ENCODE data around the gene TRAPPC3.
"Not testable (repeated sequence)": the region's sequence is repeated elsewhere in the genome, so short reads cannot be mapped to it uniquely, and the experiment has no call there.

The TRAPPC3 gene

GRCh38 chr1:36149237-36149972 is at the start of gene TRAPPC3:
Gene TRAPPC3 (minus strand): TSS chr1:36149486. CDS start chr1:36149378, 108 bp downstream.
- peak; percentile 100 for DNase-seq

DNA sequence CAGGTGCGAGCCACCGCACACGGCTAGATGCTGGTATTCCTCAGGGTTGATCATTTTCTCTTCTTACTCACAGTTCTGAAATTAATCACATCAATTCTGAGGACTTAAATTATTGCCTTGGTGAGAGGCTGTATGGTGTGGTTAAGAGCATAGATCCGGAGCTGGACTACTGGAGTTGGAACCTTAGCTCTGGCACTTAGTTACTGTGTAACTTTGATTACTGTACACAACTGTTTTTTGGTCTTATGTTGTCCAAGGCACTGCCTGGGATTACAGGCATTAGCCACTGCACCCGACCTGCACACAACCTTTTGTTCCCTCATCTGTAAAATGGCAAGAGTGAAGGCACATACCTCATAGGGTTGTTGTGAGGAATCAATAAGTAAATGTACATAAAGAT is 49.4 kb upstream of the TRAPPC3 start:
- no peak for DNase-seq

GRCh38 chr1:36196805-36197204 is 47.5 kb upstream of the TRAPPC3 start:
- DNase-seq = not testable (repeated sequence)

GRCh38 chr1:36187800-36188593 is 38.7 kb upstream of the TRAPPC3 start:
- DNase-seq = peak; percentile 94

GRCh38 chr1:36183309-36183856 is 34.1 kb upstream of the TRAPPC3 start:
- no peak for DNase-seq

DNA sequence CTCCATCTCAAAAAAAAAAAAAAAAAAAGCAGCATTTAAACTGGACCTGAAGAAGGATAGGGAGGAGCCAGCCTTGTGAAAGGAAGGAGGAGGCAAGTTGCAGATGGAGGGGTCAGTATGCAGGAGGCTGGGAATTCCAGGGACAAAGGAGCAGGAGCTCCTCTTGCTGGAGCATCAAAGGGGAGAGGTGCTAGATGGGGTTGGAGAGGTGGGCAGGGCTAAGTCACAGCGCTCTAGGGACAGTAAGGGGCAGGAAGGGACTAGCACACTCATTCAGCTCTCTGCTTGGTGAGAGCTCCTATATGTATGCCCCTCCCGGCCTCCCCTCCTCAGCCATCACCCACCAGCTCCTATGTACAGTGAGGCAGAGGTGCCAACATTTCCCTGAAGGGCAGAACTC is 33.4 kb upstream of the TRAPPC3 start:
- no peak for DNase-seq

- no peak for DNase-seq
Measured at GRCh38 chr1:36179220-36179600, 29.9 kb upstream of the TRAPPC3 start.

- no peak for DNase-seq
Measured at GRCh38 chr1:36178471-36179219, 29.4 kb upstream of the TRAPPC3 start.

DNA sequence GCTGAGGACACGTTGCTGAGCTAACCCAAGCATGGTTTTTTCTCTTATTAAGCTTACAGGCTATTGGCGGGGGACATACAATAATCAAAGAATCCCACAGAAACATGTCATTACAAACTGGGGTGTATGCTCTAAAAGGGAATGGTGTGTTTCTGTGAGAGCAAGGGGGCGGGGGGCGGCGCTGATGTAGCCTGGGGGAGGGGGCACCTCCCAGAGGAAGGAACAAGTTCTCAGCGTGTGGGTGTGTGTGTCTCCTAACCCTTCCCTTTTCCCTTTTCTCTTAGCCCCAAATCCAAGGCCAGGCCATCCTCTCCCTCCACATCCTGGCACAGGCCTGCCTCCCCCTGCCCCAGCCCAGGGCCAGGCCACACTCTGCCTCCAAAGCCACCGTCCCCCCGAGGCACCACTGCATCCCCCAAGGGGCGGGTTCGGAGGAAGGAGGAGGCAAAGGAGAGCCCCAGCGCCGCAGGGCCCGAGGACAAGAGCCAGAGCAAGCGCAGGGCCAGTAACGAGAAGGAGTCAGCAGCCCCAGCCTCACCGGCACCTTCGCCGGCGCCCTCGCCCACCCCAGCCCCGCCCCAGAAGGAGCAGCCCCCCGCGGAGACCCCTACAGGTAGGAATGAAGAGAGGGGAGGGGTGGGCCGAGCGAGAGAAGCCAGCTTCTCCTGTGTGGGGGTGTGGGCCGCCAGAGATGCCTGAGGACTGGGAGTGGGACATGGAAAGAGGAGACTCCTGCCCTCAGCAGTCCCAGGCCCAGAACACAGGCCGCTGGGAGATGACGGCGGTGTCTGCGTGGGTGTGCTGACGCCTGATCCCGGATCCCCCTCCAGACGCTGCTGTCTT is 28.5 kb upstream of the TRAPPC3 start:
- DNase-seq = no peak

- DNase-seq = no peak
Measured at GRCh38 chr1:36176106-36176949, 27.0 kb upstream of the TRAPPC3 start.

DNA sequence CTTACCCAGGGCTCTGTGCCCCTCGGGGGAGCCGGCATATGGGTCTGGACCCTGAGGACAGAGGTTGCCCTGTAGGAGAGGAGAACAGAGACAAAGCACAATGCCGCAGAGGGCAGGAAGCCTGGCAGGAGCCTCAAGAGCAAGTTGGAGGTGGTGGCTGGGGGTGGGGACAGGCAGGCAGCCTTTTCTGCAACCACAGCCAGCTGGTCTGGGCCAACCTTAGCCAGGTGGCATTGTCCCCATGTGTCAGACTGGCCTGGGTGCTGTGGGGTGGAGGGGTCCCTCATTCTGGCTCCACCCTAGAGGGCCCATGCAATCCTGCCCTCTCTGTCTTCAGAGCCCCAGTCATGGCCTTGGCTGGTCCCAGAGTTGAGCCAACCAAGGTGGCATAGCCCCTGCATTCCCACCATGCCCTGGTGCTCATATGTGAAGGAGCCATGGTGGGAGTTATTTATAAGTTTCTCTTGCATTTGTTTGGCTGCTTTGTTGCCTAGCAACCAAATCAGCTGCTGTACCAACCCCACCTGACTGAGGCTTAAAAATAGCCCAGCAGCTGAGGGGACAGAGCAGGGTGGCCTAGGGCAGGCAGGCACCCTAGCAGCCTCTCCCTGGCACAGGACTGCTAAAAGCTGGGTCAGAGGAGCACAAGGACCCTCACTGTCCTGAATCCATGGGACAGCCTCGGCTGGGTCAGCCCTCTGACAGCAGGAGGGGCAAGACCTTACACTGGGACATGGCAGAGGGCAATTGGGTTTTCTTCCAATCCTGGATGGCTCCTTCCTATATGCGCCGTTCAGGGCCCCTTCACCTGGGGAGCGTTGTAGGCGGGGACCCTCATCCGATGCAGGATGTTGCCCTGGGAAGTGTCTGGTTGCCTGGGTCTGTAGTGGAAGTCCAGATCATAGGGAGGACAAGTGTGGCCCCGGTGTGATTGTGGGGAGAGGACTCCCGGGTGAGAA is 26.1 kb upstream of the TRAPPC3 start:
- DNase-seq = no peak

- no peak for DNase-seq
Measured at GRCh38 chr1:36174713-36175112, 25.4 kb upstream of the TRAPPC3 start.

DNA sequence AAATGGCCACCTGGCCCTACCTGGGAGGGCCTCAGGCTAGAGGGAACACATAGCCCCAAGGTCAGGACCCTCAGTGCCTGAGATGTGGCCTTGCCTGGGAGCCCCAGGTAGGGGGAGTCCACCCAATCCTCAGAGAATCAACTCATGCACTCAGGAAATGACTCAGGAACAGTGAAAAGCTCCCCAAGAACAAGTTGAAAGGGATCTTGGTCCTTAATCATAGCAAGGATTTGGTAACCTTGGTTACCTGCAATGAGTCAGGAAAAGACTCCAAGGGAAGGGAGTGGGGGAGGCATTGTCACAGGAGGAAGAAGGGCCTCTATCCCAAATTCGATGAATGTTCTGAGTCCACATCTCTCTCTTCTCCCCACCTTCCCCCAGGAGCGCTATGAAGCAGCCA is 23.7 kb upstream of the TRAPPC3 start:
- peak; percentile 70 for DNase-seq

GRCh38 chr1:36172017-36172747 is 22.9 kb upstream of the TRAPPC3 start:
- DNase-seq = no peak

- DNase-seq = no peak
Measured at GRCh38 chr1:36170643-36171412, 21.5 kb upstream of the TRAPPC3 start.

- DNase-seq = no peak
Measured at GRCh38 chr1:36168514-36168913, 19.2 kb upstream of the TRAPPC3 start.

DNA sequence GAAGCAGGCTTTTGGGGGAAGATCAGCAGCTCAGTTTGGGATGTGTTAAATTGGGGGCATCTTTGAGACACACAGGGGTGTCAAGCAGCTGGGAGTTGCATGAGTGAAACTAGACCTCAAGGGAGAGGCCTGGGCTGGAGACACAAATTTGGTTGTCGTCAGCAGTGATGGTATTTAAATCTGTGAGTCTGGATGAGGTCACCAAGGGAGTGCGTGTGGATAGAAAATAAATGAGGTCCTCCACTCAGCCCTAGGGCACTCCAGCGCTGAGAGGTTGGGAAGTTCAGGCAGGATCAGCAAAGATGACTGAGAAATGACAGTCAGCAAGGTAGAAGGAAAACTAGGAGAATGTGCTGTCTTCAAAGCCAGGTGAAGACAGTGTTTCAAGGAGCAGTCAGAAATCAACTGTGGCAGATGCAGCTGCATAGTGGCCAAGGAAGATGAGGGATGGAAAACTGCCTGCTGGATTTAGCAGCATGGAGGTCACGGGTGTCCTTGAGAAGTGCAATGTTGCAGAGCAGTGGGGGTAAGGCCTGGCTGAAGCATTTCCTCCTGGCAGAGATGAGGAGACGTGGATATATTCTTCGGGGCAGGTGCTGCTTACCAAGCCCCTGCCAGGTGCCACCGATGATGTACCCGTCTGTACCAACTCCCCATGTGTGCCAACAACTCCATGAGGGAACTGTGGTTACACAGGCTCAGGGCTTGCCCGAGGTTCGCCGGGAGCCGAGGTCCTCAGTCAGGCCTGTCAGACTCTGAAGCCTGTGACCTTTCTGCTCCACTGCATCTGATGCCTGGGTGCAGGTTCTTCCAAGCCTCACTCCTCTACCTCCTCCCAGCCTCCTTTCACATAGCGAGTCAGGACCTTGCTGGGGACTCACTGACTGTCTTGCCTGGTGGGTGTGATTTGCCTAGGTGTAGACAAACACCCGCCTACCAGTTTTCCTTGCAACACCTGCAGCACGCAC is 17.9 kb upstream of the TRAPPC3 start:
- peak; percentile 82 for DNase-seq

All from EL (cell line).